ENCODE data around the gene COA4.

The COA4 gene

GRCh38 chr11:73862986-73863385, 13.7 kb downstream of the COA4 start:
- no peak for DNase-seq (ENCODE audit: low read depth)

GRCh38 chr11:73860202-73860601, 16.4 kb downstream of the COA4 start:
- no peak for DNase-seq (ENCODE audit: low read depth)

GRCh38 chr11:73859671-73860070, 17.0 kb downstream of the COA4 start:
- no peak for DNase-seq (ENCODE audit: low read depth)

GRCh38 chr11:73856031-73856567, 20.5 kb downstream of the COA4 start:
- DNase-seq (ENCODE audit: low read depth), result no peak

- DNase-seq (ENCODE audit: low read depth), result no peak
Observed at GRCh38 chr11:73854680-73855079, 22.0 kb downstream of the COA4 start.

GRCh38 chr11:73852049-73852448, 24.6 kb downstream of the COA4 start:
- DNase-seq (ENCODE audit: low read depth), result no peak

- DNase-seq (ENCODE audit: low read depth), result no peak
Observed at GRCh38 chr11:73851046-73851764, 25.4 kb downstream of the COA4 start.

GRCh38 chr11:73839123-73839457, 37.6 kb downstream of the COA4 start:
- DNase-seq (ENCODE audit: low read depth), result no peak

- no peak for DNase-seq (ENCODE audit: low read depth)
Observed at GRCh38 chr11:73838443-73839122, 38.1 kb downstream of the COA4 start.

GRCh38 chr11:73833067-73833466, 43.6 kb downstream of the COA4 start:
- no peak for DNase-seq (ENCODE audit: low read depth)

- DNase-seq (ENCODE audit: low read depth), result no peak
Observed at GRCh38 chr11:73830261-73830660, 46.4 kb downstream of the COA4 start.
